GM10266 (cell line): Measurements from ENCODE around the gene INPP4A.

Source experiments
- DNase-seq: peaks from one replicate; pipeline ENCODE4 v3.0.0; 2012; ENCODE audit errors: extremely low spot score
- CTCF ChIP-seq: IDR thresholded peaks from 2 replicates; pipeline ENCODE4 v1.5.1; 2012; ENCODE audit warnings: mild to moderate bottlenecking, low read depth; ENCODE audit not compliant: control insufficient read depth, insufficient read depth; ENCODE audit errors: missing control alignments

Gene INPP4A

GRCh38 chr2:98608116-98608961 lies 163.7 kb downstream of the INPP4A start, which contains the start of the genes COA5 and UNC50:
COA5 (minus strand) TSS chr2:98608512; CDS start chr2:98608405, 107 bp downstream.
UNC50 (plus strand) TSS chr2:98608589; CDS start chr2:98609760, 1,171 bp downstream.
- DNase-seq, result peak; percentile 95
- TF ChIP-seq CTCF, result no peak

- TF ChIP-seq CTCF, result no peak
- no peak for DNase-seq
Measured at GRCh38 chr2:98608962-98609604, 164.4 kb downstream of the INPP4A start.

GRCh38 chr2:98614024-98614739 lies 169.5 kb downstream of the INPP4A start:
- no peak for TF ChIP-seq CTCF
- no peak for DNase-seq

- no peak for DNase-seq
- TF ChIP-seq CTCF, result no peak
Measured at GRCh38 chr2:98615481-98615880, 170.8 kb downstream of the INPP4A start.

GRCh38 chr2:98617149-98617548 lies 172.5 kb downstream of the INPP4A start:
- DNase-seq, result no peak
- TF ChIP-seq CTCF, result no peak

- no peak for TF ChIP-seq CTCF
- no peak for DNase-seq
Measured at GRCh38 chr2:98623657-98624056, 179.0 kb downstream of the INPP4A start.

- no peak for TF ChIP-seq CTCF
- DNase-seq, result no peak
Measured at GRCh38 chr2:98632351-98632750, 187.7 kb downstream of the INPP4A start.
